AG04449 (cell line): ENCODE data around the gene ACOT8.

Experiments
- CTCF ChIA-PET: fragments of 350-600 bp; formaldehyde crosslinking; extraction: SDS; loops from one replicate; lab custom pipeline; 2021; ENCODE audit warnings: antibody characterized with exemption; lab: Yijun Ruan, JAX
- POLR2A ChIA-PET: fragments of 400-600, 350-600 bp; formaldehyde crosslinking; extraction: SDS; loops from one replicate; lab custom pipeline; 2020; ENCODE audit warnings: antibody characterized with exemption, inconsistent platforms; lab: Yijun Ruan, JAX
- DNase-seq: peaks from one replicate; pipeline ENCODE4 v3.0.0-alpha.2; 2010; ENCODE audit warnings: low read depth, low spot score
- H3K4me3 ChIP-seq: 2 replicates; pipeline ENCODE4 v1.5.1; 2011; ENCODE audit warnings: low read depth, mild to moderate bottlenecking, control low read depth, low read length
- TF ChIP-seq, protein P1 (sequence below): IDR thresholded peaks from one replicate; pipeline ENCODE4 v1.5.1; 2011; ENCODE audit warnings: mild to moderate bottlenecking, moderate library complexity, low read length, control low read depth, inconsistent platforms; ENCODE audit not compliant: insufficient read depth; ENCODE audit errors: missing control alignments

The ACOT8 gene

DNA sequence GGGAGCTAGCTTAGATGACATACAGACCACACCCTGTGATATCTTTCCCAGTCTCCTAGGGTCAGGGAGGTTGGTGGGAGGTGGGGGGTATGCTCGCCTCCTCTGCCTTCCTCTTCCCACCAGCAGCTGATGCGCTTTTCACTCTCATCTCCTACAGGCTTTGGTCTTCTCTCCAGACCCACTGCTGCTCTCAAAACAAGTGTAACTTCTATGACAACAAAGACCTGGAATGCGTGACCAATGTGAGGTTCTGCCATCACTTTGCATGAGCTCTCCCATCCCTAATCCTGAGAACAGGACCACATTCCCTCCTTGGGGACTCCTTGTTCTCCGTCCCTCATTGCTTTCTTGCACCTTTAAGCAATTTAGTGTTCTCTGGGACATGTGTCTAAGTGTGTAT is 36.6 kb upstream of the ACOT8 start:
- TF ChIP-seq, protein P1, sequence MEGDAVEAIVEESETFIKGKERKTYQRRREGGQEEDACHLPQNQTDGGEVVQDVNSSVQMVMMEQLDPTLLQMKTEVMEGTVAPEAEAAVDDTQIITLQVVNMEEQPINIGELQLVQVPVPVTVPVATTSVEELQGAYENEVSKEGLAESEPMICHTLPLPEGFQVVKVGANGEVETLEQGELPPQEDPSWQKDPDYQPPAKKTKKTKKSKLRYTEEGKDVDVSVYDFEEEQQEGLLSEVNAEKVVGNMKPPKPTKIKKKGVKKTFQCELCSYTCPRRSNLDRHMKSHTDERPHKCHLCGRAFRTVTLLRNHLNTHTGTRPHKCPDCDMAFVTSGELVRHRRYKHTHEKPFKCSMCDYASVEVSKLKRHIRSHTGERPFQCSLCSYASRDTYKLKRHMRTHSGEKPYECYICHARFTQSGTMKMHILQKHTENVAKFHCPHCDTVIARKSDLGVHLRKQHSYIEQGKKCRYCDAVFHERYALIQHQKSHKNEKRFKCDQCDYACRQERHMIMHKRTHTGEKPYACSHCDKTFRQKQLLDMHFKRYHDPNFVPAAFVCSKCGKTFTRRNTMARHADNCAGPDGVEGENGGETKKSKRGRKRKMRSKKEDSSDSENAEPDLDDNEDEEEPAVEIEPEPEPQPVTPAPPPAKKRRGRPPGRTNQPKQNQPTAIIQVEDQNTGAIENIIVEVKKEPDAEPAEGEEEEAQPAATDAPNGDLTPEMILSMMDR: no peak
- CTCF ChIA-PET: interaction anchor here (1.2 to 1.3 kb wide), 2 partner anchors 16 to 43 kb away, joined by 3 read pairs; no protein-coding TSS in a partner anchor
- no peak for DNase-seq
- no peak overlapping the region for H3K4me3 ChIP-seq
- POLR2A ChIA-PET: interaction anchor here (1.2 kb wide), 1 partner anchor 8 kb away, joined by 4 read pairs; no protein-coding TSS in a partner anchor

DNA sequence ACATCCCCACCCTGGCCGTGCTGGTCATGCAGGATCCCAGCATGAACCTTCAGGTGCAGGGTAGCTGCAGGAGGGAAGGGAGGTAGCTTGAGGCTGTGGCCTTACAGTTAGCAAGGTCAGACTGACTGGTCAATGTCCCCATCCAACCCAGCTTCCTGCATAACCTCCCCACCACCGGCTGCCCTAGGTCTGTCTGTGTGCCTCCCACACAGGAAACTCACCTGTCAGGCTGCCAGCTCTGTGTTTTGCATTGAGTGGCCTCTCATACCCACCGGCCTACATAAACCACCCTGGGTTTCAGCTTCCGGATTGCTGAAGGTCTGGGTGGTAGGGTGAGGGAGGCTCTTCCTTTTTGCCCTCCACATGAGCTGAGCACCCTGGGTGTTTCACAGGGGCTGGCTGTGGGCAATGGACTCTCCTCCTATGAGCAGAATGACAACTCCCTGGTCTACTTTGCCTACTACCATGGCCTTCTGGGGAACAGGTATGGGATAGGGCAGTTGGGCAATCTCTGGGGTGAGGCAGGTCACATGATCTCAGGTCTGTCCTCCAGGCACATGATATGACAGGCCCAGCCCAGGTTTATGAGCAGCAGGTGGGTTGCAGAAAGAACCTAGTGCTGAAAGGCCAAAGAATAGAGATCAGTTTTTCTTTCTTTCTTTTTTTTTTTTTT is 35.8 kb upstream of the ACOT8 start:
- POLR2A ChIA-PET: interaction anchor here (1.2 to 1.6 kb wide), 3 partner anchors 9 to 40 kb away, joined by 3 to 8 read pairs (median 4); no protein-coding TSS in a partner anchor
- CTCF ChIA-PET: interaction anchor here (0.6 to 5.3 kb wide), 10 partner anchors 7 to 94 kb away, joined by 3 to 50 read pairs (median 6); partner anchors contain the start of gene ZSWIM1
- H3K4me3 ChIP-seq: peak overlapping the region; percentile 23; the same call in 1 of the 2 replicates
- TF ChIP-seq, protein P1: no peak
- no peak for DNase-seq

DNA sequence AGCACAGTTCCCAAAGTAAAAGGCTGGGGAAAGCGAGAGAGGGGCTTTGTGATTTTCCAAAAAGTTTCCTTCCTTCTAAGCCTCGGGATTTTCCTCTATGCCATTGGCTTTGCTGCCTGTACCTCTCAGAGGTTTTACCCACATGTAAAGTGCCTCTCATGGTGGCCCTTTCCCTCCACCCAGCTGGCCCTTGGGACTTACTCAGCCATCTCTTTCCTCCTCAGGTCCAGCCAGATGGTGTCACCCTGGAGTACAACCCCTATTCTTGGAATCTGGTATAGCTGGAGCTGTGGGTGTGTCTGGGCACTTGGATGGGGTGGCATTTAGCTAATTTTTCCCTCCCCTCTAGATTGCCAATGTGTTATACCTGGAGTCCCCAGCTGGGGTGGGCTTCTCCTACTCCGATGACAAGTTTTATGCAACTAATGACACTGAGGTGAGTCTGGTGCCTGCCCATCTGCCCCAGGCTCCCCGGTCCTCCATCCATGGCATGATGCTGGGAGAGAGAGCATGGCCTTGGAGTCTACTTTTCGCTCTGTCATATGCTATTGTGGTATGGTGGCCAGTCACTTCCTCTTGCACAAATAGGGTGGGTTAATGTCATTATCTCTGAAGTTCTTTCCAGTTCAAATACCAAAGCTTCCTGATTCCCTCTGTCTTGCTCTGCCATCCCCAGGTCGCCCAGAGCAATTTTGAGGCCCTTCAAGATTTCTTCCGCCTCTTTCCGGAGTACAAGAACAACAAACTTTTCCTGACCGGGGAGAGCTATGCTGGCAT is 35.0 kb upstream of the ACOT8 start:
- CTCF ChIA-PET: interaction anchor here (0.6 to 5.3 kb wide), 11 partner anchors 7 to 93 kb away, joined by 3 to 50 read pairs (median 6); partner anchors contain the start of gene ZSWIM1
- POLR2A ChIA-PET: interaction anchor here (0.6 to 1.6 kb wide), 4 partner anchors 8 to 41 kb away, joined by 3 to 8 read pairs (median 3); no protein-coding TSS in a partner anchor
- TF ChIP-seq, protein P1: peak; percentile 27
- no peak for DNase-seq
- peak overlapping the region; percentile 80 for H3K4me3 ChIP-seq

DNA sequence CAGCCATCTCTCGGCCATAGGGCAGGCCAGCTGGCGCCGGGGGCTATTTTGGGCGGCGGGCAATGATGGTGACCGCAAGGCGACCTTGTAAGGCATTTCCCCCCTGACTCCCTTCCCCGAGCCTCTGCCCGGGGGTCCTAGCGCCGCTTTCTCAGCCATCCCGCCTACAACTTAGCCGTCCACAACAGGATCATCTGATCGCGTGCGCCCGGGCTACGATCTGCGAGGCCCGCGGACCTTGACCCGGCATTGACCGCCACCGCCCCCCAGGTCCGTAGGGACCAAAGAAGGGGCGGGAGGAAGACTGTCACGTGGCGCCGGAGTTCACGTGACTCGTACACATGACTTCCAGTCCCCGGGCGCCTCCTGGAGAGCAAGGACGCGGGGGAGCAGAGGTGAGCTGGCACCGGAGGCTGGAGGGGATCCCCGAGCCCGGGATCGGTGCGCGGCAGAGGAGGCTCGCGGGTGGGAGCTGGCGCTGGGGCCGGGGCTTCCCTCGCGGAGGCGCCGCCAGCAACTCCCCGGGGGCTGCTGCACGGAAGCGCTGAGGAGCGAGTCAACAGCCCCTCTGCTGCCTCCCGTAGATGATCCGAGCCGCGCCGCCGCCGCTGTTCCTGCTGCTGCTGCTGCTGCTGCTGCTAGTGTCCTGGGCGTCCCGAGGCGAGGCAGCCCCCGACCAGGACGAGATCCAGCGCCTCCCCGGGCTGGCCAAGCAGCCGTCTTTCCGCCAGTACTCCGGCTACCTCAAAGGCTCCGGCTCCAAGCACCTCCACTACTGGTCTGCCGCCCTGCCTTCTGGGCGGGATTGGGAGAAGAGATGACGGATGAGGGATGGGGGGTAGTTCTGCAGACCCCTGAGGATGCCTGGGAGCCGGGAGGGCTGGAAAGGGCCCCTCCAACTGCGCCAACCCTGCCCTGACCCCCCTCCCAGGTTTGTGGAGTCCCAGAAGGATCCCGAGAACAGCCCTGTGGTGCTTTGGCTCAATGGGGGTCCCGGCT is 34.1 kb upstream of the ACOT8 start, which contains the start of the genes CTSA and NEURL2:
Gene CTSA (plus strand): TSS at position 351 of the 999 bp plus-strand sequence. CDS start 234 bp downstream, at position 585.
Gene NEURL2 (minus strand): TSS at position 224 of the 999 bp plus-strand sequence. CDS start 217 bp downstream, at position 7.
- peak; percentile 54 for DNase-seq
- peak within 1 kb of the TSS; percentile 80 for H3K4me3 ChIP-seq
- TF ChIP-seq, protein P1: peak; percentile 12
- POLR2A ChIA-PET: interaction anchor here (0.6 to 2.8 kb wide), 8 partner anchors 9 to 80 kb away, joined by 3 to 21 read pairs (median 4); partner anchors contain the start of genes PCIF1 and ZSWIM1
- CTCF ChIA-PET: interaction anchor here (1.0 to 5.3 kb wide), 15 partner anchors 8 to 96 kb away, joined by 3 to 50 read pairs (median 10); partner anchors contain the start of gene ZSWIM1
